ENCODE data around the gene GHRHR. TPM values are rescaled to one million over a fixed set of nuclear protein-coding genes. Genes with fewer than 3 reads are reported as not detected.
A peak's percentile ranks its signal among the peaks of the same experiment; 100 is the strongest.

GHRHR gene
- total and polyA plus RNA-seq, 9 of the 15 experiments (the other 6 are each of a cell fraction or from before 2014, with no cell fraction given) = not detected

- TF ChIP-seq ZBTB9 (CRISPR knock-in tag; IDR thresholded peaks at IDR 0.05) (0 out of 2 replicates have a peak, but pooled peaks have one; percentile 51), ATF7 (IDR thresholded peaks at IDR 0.05) (peak; percentile 58; the same call in 1 of the 2 replicates), ZNF583 (CRISPR knock-in tag; IDR thresholded peaks at IDR 0.05) (no peak), DPF2 (IDR thresholded peaks at IDR 0.05) (peak; percentile 59), ZNF507 (tag; conservative IDR thresholded peaks at IDR 0.05) (no peak), PKNOX1 (IDR thresholded peaks at IDR 0.05) (peak; percentile 44), ZBTB34 (CRISPR knock-in tag; IDR thresholded peaks at IDR 0.05) (no peak), MGA (IDR thresholded peaks at IDR 0.05) (no peak), VEZF1 (CRISPR knock-in tag; IDR thresholded peaks at IDR 0.05) (peak; percentile 54)
Measured at GRCh38 chr7:30920584-30921539, 42.9 kb upstream of the GHRHR start (continued).

All from K562 (cell line).